ENCODE results near the gene CCNE1.

GRCh38 chr19:29844891-29845573 is 33.2 kb downstream of the CCNE1 start:
- no peak for TF ChIP-seq CTCF (IDR thresholded peaks at IDR 0.05)
- TF ChIP-seq REST (IDR thresholded peaks at IDR 0.05; ENCODE audit: insufficient read depth in 1 of 2, low read depth in 2 of 2, low read length in 1 of 2) = no peak
- 0 out of 2 replicates have a peak, but pooled peaks have one; percentile 38 for TF ChIP-seq POLR2AphosphoS5 (IDR thresholded peaks at IDR 0.05; ENCODE audit: low read depth, low read length)
- peak; percentile 79; the same call in 1 of the 2 replicates for TF ChIP-seq SIN3A (IDR thresholded peaks at IDR 0.05; ENCODE audit: borderline replicate concordance, insufficient read depth, low read depth, low read length)
- TF ChIP-seq TCF7L2 (IDR thresholded peaks at IDR 0.05; ENCODE audit: low read depth, low read length) = peak; percentile 87
